ENCODE results near the gene KAT7. TPM values are rescaled to one million over a fixed set of nuclear protein-coding genes. Genes with fewer than 3 reads are reported as not detected.

The KAT7 gene
- total RNA-seq, 3 donors from 2014 or later (not counting 1 experiment from before 2014, with no cell fraction given) = 195 to 231 (median 213) TPM

- Histone ChIP-seq H3K4me3 (ENCODE audit: low read length) (no peak overlapping the region), H3K9me3 (ENCODE audit: control insufficient read depth, insufficient read depth, low read length) (no peaks in the 10 kb centered on the region), H3K36me3 (ENCODE audit: control insufficient read depth, insufficient read depth, low read length) (peaks cover 67% of the 10 kb centered on the region), H3K27me3 (ENCODE audit: control insufficient read depth, insufficient read depth, low read length) (no peaks in the 10 kb centered on the region), H3K27ac (ENCODE audit: low read length) (no peak overlapping the region), H3K4me1 (ENCODE audit: control insufficient read depth, insufficient read depth, low read length) (peaks cover 27% of the 10 kb centered on the region)
- intact Hi-C loops (cut with micrococcal nuclease) = no loop called here
- ATAC-seq (no peak), DNase-seq (no peak)
- peaks cover 20% of the 10 kb centered on the region for H3K36me3 Mint-ChIP-seq
- H3K27ac Mint-ChIP-seq = peak overlapping the region; percentile 87 to 94
- peaks cover 32 to 41% of the 10 kb centered on the region in 2 donors for H3K4me1 Mint-ChIP-seq
- no peaks in the 10 kb centered on the region for H3K27me3 Mint-ChIP-seq (ENCODE audit: low read depth in 2 of 2)
- H3K9me3 Mint-ChIP-seq = no peaks in the 10 kb centered on the region
- TF ChIP-seq, protein P1, sequence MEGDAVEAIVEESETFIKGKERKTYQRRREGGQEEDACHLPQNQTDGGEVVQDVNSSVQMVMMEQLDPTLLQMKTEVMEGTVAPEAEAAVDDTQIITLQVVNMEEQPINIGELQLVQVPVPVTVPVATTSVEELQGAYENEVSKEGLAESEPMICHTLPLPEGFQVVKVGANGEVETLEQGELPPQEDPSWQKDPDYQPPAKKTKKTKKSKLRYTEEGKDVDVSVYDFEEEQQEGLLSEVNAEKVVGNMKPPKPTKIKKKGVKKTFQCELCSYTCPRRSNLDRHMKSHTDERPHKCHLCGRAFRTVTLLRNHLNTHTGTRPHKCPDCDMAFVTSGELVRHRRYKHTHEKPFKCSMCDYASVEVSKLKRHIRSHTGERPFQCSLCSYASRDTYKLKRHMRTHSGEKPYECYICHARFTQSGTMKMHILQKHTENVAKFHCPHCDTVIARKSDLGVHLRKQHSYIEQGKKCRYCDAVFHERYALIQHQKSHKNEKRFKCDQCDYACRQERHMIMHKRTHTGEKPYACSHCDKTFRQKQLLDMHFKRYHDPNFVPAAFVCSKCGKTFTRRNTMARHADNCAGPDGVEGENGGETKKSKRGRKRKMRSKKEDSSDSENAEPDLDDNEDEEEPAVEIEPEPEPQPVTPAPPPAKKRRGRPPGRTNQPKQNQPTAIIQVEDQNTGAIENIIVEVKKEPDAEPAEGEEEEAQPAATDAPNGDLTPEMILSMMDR (IDR thresholded peaks at IDR 0.05) = no peak
- WGBS (ENCODE audit: insufficient coverage) = 100% methylated on average over 3 of the region's 4 CpGs
- H3K4me3 Mint-ChIP-seq = peak overlapping the region; percentile 25
Observed at GRCh38 chr17:49814781-49815529, 26.5 kb downstream of the KAT7 start.

DNA sequence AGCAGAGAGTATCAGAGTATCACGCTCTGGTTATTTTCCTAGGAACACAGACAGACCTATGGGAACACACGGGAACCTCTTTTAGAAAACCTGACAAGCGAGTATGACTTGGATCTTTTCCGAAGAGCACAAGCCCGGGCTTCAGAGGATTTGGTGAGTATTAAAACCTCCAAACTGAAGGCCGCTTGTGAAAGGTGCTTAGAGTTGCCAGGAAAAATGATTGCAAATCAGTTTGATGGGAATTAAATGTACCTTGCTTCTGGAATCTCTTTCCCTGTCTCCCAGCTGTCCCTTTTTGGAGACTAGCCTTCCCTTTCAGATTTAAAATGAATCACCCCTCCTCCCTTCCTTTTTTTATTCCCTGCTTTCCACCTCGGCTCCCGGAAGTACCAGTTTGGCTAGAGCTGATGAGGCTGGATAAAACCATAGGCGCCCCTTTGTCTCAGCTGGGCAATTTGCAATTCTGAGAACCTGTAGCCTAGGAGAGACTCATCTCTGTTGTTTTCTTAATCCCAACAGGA, 27.3 kb downstream of the KAT7 start:
- no peaks in the 10 kb centered on the region for H3K27me3 Mint-ChIP-seq (ENCODE audit: low read depth in 2 of 2)
- ATAC-seq (no peak), DNase-seq (no peak)
- peaks cover 61% of the 10 kb centered on the region for H3K36me3 ChIP-seq (ENCODE audit: control insufficient read depth, insufficient read depth, low read length)
- H3K4me3 Mint-ChIP-seq = no peak overlapping the region
- H3K4me1 Mint-ChIP-seq = peaks cover 36 to 46% of the 10 kb centered on the region in 2 donors
- TF ChIP-seq, protein P1 (IDR thresholded peaks at IDR 0.05) = no peak
- H3K4me1 ChIP-seq (ENCODE audit: control insufficient read depth, insufficient read depth, low read length) = peaks cover 35% of the 10 kb centered on the region
- H3K9me3 Mint-ChIP-seq = no peaks in the 10 kb centered on the region
- no peak overlapping the region for H3K27ac ChIP-seq (ENCODE audit: low read length)
- intact Hi-C loops (cut with micrococcal nuclease) = no loop called here
- H3K27me3 ChIP-seq (ENCODE audit: control insufficient read depth, insufficient read depth, low read length) = no peaks in the 10 kb centered on the region
- no peaks in the 10 kb centered on the region for H3K9me3 ChIP-seq (ENCODE audit: control insufficient read depth, insufficient read depth, low read length)
- H3K36me3 Mint-ChIP-seq = peaks cover 19% of the 10 kb centered on the region
- 96% methylated on average over 9 of the region's 9 CpGs for WGBS (ENCODE audit: insufficient coverage)
- peak overlapping the region; percentile 87 to 94 for H3K27ac Mint-ChIP-seq
- no peak overlapping the region for H3K4me3 ChIP-seq (ENCODE audit: low read length)

GRCh38 chr17:49817993-49818392, 29.5 kb downstream of the KAT7 start:
- H3K4me1 ChIP-seq (ENCODE audit: control insufficient read depth, insufficient read depth, low read length) = peaks cover 35% of the 10 kb centered on the region
- intact Hi-C loops (cut with micrococcal nuclease) = no loop called here
- peaks cover 65% of the 10 kb centered on the region for H3K36me3 ChIP-seq (ENCODE audit: control insufficient read depth, insufficient read depth, low read length)
- ATAC-seq (peak; percentile 91 to 97 (median 94)), DNase-seq (peak; percentile 32 to 82)
- H3K27me3 ChIP-seq (ENCODE audit: control insufficient read depth, insufficient read depth, low read length) = no peaks in the 10 kb centered on the region
- Mint-ChIP-seq H3K4me1 (peaks cover 44 to 59% of the 10 kb centered on the region in 2 donors), H3K9me3 (no peaks in the 10 kb centered on the region), H3K36me3 (peaks cover 25% of the 10 kb centered on the region), H3K27me3 (ENCODE audit: low read depth in 2 of 2) (no peaks in the 10 kb centered on the region), H3K27ac (peak overlapping the region; percentile 87 to 94), H3K4me3 (peak overlapping the region; percentile 83)
- WGBS (ENCODE audit: insufficient coverage) = 44% methylated on average over 4 of the region's 4 CpGs
- TF ChIP-seq, protein P1 (IDR thresholded peaks at IDR 0.05) = no peak
- H3K27ac ChIP-seq (ENCODE audit: low read length) = peak overlapping the region; percentile 75
- H3K4me3 ChIP-seq (ENCODE audit: low read length) = no peak overlapping the region
- H3K9me3 ChIP-seq (ENCODE audit: control insufficient read depth, insufficient read depth, low read length) = no peaks in the 10 kb centered on the region

Measured in natural killer cell (primary cell).